Liver (tissue), 3 donors: ENCODE data around the gene ZNF761.
"Not testable (repeated sequence)": the region's sequence is repeated elsewhere in the genome, so short reads cannot be mapped to it uniquely, and the experiment has no call there.

Source experiments
- HNF4A ChIP-seq, 2 donors: conservative IDR thresholded peaks; 2 replicates each; pipeline ENCODE4 v1.6.1; 2016; ENCODE audit warnings: antibody characterized with exemption in 2 of 2, mild to moderate bottlenecking in 2 of 2
- TF ChIP-seq, protein P1 (sequence below): fragments of 150-350 bp; IDR thresholded peaks from 2 replicates; pipeline ENCODE4 v1.5.1; 2017; ENCODE audit warnings: improper control_type of control experiment, low read depth, low read length; ENCODE audit not compliant: missing input control
- TF ChIP-seq, protein P2 (sequence below): IDR thresholded peaks from 2 replicates; pipeline ENCODE4 v1.6.1; 2016; ENCODE audit warnings: antibody characterized with exemption
- donor health status: healthy.
- donor health status: healthy.

DNA sequence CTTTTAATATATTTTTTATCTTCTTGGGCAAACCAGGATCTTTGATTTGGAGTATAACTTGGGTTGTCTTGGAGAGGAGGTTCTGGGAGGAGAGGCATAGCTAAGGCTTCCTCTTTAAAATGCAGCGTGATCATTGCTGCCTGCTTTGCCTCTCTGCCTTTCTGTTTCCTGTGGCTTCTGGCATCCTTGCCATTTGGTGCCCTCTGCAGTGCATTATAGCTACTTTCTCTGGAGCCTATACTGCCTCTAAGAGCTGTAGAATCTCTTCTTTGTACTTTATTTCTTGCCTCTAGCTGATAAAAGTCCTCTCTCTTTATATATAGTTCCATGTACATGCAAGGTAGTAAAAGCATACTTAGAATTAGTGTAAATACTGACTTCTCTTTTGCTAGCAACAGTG lies 43.0 kb downstream of the ZNF761 start:
- TF ChIP-seq, protein P1, sequence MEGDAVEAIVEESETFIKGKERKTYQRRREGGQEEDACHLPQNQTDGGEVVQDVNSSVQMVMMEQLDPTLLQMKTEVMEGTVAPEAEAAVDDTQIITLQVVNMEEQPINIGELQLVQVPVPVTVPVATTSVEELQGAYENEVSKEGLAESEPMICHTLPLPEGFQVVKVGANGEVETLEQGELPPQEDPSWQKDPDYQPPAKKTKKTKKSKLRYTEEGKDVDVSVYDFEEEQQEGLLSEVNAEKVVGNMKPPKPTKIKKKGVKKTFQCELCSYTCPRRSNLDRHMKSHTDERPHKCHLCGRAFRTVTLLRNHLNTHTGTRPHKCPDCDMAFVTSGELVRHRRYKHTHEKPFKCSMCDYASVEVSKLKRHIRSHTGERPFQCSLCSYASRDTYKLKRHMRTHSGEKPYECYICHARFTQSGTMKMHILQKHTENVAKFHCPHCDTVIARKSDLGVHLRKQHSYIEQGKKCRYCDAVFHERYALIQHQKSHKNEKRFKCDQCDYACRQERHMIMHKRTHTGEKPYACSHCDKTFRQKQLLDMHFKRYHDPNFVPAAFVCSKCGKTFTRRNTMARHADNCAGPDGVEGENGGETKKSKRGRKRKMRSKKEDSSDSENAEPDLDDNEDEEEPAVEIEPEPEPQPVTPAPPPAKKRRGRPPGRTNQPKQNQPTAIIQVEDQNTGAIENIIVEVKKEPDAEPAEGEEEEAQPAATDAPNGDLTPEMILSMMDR: not testable (repeated sequence)
- TF ChIP-seq HNF4A (conservative IDR thresholded peaks at IDR 0.05): not testable (repeated sequence)
- TF ChIP-seq, protein P2, sequence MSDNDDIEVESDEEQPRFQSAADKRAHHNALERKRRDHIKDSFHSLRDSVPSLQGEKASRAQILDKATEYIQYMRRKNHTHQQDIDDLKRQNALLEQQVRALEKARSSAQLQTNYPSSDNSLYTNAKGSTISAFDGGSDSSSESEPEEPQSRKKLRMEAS: not testable (repeated sequence)
